Neural progenitor cell (in vitro differentiated cells): Measurements from ENCODE around the gene LRRC51. TPM values are rescaled to one million over a fixed set of nuclear protein-coding genes. Genes with fewer than 3 reads are reported as not detected.

Experiments used
- DNase-seq: peaks from one replicate; pipeline ENCODE4 v3.0.0-alpha.2; 2016; ENCODE audit warnings: low spot score
- H2AFZ ChIP-seq: fragments of 200-600 bp; sonication (generic); replicated peaks from 2 replicates; pipeline ENCODE4 v1.6.1; 2016; ENCODE audit warnings: antibody characterized with exemption
- H3F3A ChIP-seq: fragments of 200-600 bp; sonication (generic); 2 replicates; pipeline ENCODE4 v1.6.1; 2016; ENCODE audit warnings: antibody characterized with exemption, low read depth
- H3K27ac ChIP-seq: fragments of 200-600 bp; sonication (generic); 2 replicates; pipeline ENCODE4 v1.5.1; 2016; ENCODE audit warnings: mild to moderate bottlenecking
- H3K27me3 ChIP-seq: fragments of 200-600 bp; sonication (generic); 2 replicates; pipeline ENCODE4 v1.6.1; 2016; ENCODE audit warnings: mild to moderate bottlenecking, moderate library complexity
- H3K36me3 ChIP-seq: fragments of 200-600 bp; sonication (generic); 2 replicates; pipeline ENCODE4 v1.5.1; 2016
- H3K4me1 ChIP-seq: fragments of 200-600 bp; sonication (generic); 2 replicates; pipeline ENCODE4 v1.6.1; 2016; ENCODE audit warnings: mixed run types
- H3K4me2 ChIP-seq: fragments of 200-600 bp; sonication (generic); 2 replicates; pipeline ENCODE4 v1.6.1; 2016
- H3K4me3 ChIP-seq: fragments of 200-600 bp; sonication (generic); 2 replicates; pipeline ENCODE4 v1.5.1; 2016
- H3K79me2 ChIP-seq: fragments of 200-600 bp; sonication (generic); 2 replicates; pipeline ENCODE4 v1.6.1; 2016; ENCODE audit warnings: low read depth
- H3K9ac ChIP-seq: fragments of 200-600 bp; sonication (generic); 2 replicates; pipeline ENCODE4 v1.6.1; 2016
- H3K9me3 ChIP-seq: fragments of 200-600 bp; sonication (generic); 2 replicates; pipeline ENCODE4 v1.5.1; 2016; ENCODE audit warnings: low read depth
- H4K20me1 ChIP-seq: fragments of 200-600 bp; sonication (generic); 2 replicates; pipeline ENCODE4 v1.6.1; 2016; ENCODE audit warnings: low read depth
- H3K27ac Mint-ChIP-seq: 3 replicates; pipeline ENCODE4 v1.8.0; 2021; ENCODE audit warnings: mixed read lengths
- H3K27me3 Mint-ChIP-seq: 2 replicates; pipeline ENCODE4 v1.8.0; 2022; ENCODE audit warnings: low read depth, mild to moderate bottlenecking, inconsistent platforms, moderate library complexity, mixed read lengths; ENCODE audit not compliant: insufficient read depth
- H3K36me3 Mint-ChIP-seq: 3 replicates; pipeline ENCODE4 v1.8.0; 2021; ENCODE audit warnings: mixed read lengths
- H3K4me1 Mint-ChIP-seq: 3 replicates; pipeline ENCODE4 v1.8.0; 2021; ENCODE audit warnings: mixed read lengths
- H3K4me3 Mint-ChIP-seq: 3 replicates; pipeline ENCODE4 v1.8.0; 2021; ENCODE audit warnings: mild to moderate bottlenecking, moderate library complexity, mixed read lengths
- H3K9me3 Mint-ChIP-seq: 3 replicates; pipeline ENCODE4 v1.8.0; 2020; ENCODE audit warnings: mixed read lengths
- EZH2 ChIP-seq: fragments of 200-600 bp; sonication (generic); IDR thresholded peaks from 2 replicates; pipeline ENCODE4 v1.6.1; 2017; ENCODE audit warnings: antibody characterized with exemption, mild to moderate bottlenecking, moderate library complexity
- EZH2phosphoT487 ChIP-seq: fragments of 200-600 bp; sonication (generic); IDR thresholded peaks from 2 replicates; pipeline ENCODE4 v1.6.1; 2017; ENCODE audit warnings: antibody characterized with exemption
- total RNA-seq: library from RNA; depleted of rRNA; stranded (reverse); fragments of >200 nt; gene quantifications from 2 replicates; pipeline ENCODE4 v1.2.3, GENCODE V29; 2015; ENCODE audit warnings: low replicate concordance
- TF ChIP-seq, protein P1 (sequence below): fragments of 200-600 bp; sonication (generic); IDR thresholded peaks from 2 replicates; pipeline ENCODE4 v1.5.1; 2017; ENCODE audit warnings: antibody characterized with exemption, mild to moderate bottlenecking

LRRC51 gene
- total RNA-seq, 1 donor from 2014 or later = 10.5 TPM

DNA sequence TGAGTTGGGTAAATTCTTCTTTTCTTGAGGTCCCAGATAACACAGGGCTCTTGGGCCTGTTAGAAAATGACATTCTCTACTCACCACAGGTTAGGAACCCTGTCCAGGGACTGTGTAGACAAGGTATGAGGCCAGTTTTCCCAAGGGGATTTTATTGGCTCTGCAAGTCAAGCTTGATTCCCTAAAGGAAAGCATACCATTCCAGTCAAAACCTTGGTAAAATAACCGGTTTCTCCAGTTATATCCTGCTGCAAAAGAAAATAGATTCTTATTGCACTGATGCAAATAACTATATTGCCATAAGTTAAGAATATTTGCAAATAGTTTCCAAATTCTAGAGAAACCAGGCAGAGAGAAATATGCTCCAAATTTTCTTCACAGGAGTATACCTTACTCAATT is 45.3 kb downstream of the LRRC51 start:
- peaks cover 5% of the 10 kb centered on the region for H3K36me3 Mint-ChIP-seq
- H3K4me3 ChIP-seq = no peak overlapping the region
- no peaks in the 10 kb centered on the region for H4K20me1 ChIP-seq
- H3K27ac ChIP-seq = no peak overlapping the region
- H3K79me2 ChIP-seq = no peaks in the 10 kb centered on the region
- peaks cover 11% of the 10 kb centered on the region for H3K9me3 ChIP-seq
- H3K4me3 Mint-ChIP-seq = no peak overlapping the region
- DNase-seq = no peak
- H3K27me3 Mint-ChIP-seq = peaks cover 19% of the 10 kb centered on the region
- H3K9ac ChIP-seq = no peak overlapping the region
- H3K27ac Mint-ChIP-seq = no peak overlapping the region
- no peak overlapping the region for H2AFZ ChIP-seq
- TF ChIP-seq EZH2phosphoT487 (no peak), EZH2 (no peak)
- TF ChIP-seq, protein P1, sequence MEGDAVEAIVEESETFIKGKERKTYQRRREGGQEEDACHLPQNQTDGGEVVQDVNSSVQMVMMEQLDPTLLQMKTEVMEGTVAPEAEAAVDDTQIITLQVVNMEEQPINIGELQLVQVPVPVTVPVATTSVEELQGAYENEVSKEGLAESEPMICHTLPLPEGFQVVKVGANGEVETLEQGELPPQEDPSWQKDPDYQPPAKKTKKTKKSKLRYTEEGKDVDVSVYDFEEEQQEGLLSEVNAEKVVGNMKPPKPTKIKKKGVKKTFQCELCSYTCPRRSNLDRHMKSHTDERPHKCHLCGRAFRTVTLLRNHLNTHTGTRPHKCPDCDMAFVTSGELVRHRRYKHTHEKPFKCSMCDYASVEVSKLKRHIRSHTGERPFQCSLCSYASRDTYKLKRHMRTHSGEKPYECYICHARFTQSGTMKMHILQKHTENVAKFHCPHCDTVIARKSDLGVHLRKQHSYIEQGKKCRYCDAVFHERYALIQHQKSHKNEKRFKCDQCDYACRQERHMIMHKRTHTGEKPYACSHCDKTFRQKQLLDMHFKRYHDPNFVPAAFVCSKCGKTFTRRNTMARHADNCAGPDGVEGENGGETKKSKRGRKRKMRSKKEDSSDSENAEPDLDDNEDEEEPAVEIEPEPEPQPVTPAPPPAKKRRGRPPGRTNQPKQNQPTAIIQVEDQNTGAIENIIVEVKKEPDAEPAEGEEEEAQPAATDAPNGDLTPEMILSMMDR = no peak
- H3K27me3 ChIP-seq = no peaks in the 10 kb centered on the region
- no peaks in the 10 kb centered on the region for H3K36me3 ChIP-seq
- H3K4me1 Mint-ChIP-seq = no peaks in the 10 kb centered on the region
- H3K9me3 Mint-ChIP-seq = peaks cover 21% of the 10 kb centered on the region
- H3K4me2 ChIP-seq = no peak overlapping the region
- no peaks in the 10 kb centered on the region for H3K4me1 ChIP-seq
- H3F3A ChIP-seq = no peaks in the 10 kb centered on the region

DNA sequence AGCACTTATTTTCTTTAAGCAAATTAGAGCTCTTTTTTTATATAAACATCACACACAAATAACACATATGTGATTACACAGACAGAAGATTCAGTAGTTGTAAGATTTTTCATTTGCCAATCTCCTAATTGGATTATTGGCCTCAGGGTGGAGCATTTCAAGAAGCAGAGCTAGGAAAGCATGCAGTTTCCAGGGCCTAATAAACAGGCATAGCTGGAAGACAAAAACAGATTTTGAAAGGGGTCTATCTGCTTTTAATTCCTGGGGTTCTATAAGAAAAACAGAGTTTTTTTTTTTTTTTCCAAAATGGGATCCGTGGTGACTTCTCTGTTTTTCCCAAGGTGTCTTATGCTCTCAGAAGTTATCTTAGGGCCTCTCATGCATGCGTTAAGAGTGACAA is 47.3 kb downstream of the LRRC51 start:
- TF ChIP-seq, protein P1 = no peak
- TF ChIP-seq EZH2 (no peak), EZH2phosphoT487 (no peak)
- Histone ChIP-seq H3K27me3 (peaks cover 19% of the 10 kb centered on the region), H3K9ac (no peak overlapping the region), H3K4me2 (no peak overlapping the region), H3F3A (no peaks in the 10 kb centered on the region), H4K20me1 (no peaks in the 10 kb centered on the region), H3K4me1 (no peaks in the 10 kb centered on the region), H2AFZ (no peak overlapping the region), H3K27ac (no peak overlapping the region), H3K4me3 (no peak overlapping the region), H3K79me2 (no peaks in the 10 kb centered on the region), H3K36me3 (no peaks in the 10 kb centered on the region), H3K9me3 (peaks cover 11% of the 10 kb centered on the region)
- H3K9me3 Mint-ChIP-seq = peaks cover 21% of the 10 kb centered on the region
- H3K36me3 Mint-ChIP-seq = peaks cover 5% of the 10 kb centered on the region
- H3K4me1 Mint-ChIP-seq = no peaks in the 10 kb centered on the region
- DNase-seq = no peak
- H3K27ac Mint-ChIP-seq = no peak overlapping the region
- peaks cover 21% of the 10 kb centered on the region for H3K27me3 Mint-ChIP-seq
- no peak overlapping the region for H3K4me3 Mint-ChIP-seq

DNA sequence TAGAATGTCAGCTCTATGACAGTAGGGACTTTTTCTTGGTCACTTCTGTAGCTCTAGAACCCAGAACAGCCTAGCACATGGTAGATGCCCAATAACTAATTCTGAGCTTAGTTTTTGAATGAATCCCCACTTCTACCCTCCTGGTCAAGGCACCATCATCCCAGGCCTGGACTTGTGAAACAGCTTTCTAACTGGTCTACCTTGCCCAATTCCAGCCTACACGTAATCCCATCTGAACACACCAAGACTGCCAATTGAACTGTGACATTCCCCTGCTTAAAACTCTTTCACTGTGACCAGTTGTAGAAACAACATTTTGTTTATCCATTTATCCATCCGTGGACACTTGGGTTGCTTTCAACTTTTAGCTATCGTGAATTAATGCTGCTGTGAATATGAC is 48.7 kb downstream of the LRRC51 start:
- no peak overlapping the region for H3K27ac Mint-ChIP-seq
- H3K9me3 Mint-ChIP-seq = peaks cover 21% of the 10 kb centered on the region
- DNase-seq = no peak
- H3K36me3 Mint-ChIP-seq = peaks cover 5% of the 10 kb centered on the region
- Histone ChIP-seq H2AFZ (no peak overlapping the region), H3K27ac (no peak overlapping the region), H3K79me2 (no peaks in the 10 kb centered on the region), H3K36me3 (no peaks in the 10 kb centered on the region), H3K27me3 (peaks cover 30% of the 10 kb centered on the region), H3F3A (no peaks in the 10 kb centered on the region), H3K4me2 (no peak overlapping the region), H3K9me3 (peaks cover 11% of the 10 kb centered on the region), H3K4me3 (no peak overlapping the region), H3K9ac (no peak overlapping the region), H3K4me1 (no peaks in the 10 kb centered on the region), H4K20me1 (no peaks in the 10 kb centered on the region)
- peaks cover 24% of the 10 kb centered on the region for H3K27me3 Mint-ChIP-seq
- H3K4me3 Mint-ChIP-seq = no peak overlapping the region
- TF ChIP-seq EZH2phosphoT487 = no peak
- no peak for TF ChIP-seq EZH2
- TF ChIP-seq, protein P1 = no peak
- no peaks in the 10 kb centered on the region for H3K4me1 Mint-ChIP-seq
